ENCODE results near the gene YTHDC1.

GRCh38 chr4:68367835-68368234 lies 17.9 kb upstream of the YTHDC1 start:
- TF ChIP-seq FOXA1 (IDR thresholded peaks at IDR 0.05) = no peak
- no peak for TF ChIP-seq FOXA1 (CRISPR knock-in tag; IDR thresholded peaks at IDR 0.05)
- TF ChIP-seq EZH2 (conservative IDR thresholded peaks at IDR 0.05; ENCODE audit: low read depth, low read length) = no peak
- TF ChIP-seq FOXJ3 (CRISPR knock-in tag; IDR thresholded peaks at IDR 0.05; ENCODE audit: borderline replicate concordance) = no peak
- TF ChIP-seq, protein P1, sequence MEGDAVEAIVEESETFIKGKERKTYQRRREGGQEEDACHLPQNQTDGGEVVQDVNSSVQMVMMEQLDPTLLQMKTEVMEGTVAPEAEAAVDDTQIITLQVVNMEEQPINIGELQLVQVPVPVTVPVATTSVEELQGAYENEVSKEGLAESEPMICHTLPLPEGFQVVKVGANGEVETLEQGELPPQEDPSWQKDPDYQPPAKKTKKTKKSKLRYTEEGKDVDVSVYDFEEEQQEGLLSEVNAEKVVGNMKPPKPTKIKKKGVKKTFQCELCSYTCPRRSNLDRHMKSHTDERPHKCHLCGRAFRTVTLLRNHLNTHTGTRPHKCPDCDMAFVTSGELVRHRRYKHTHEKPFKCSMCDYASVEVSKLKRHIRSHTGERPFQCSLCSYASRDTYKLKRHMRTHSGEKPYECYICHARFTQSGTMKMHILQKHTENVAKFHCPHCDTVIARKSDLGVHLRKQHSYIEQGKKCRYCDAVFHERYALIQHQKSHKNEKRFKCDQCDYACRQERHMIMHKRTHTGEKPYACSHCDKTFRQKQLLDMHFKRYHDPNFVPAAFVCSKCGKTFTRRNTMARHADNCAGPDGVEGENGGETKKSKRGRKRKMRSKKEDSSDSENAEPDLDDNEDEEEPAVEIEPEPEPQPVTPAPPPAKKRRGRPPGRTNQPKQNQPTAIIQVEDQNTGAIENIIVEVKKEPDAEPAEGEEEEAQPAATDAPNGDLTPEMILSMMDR (CRISPR knock-in tag; IDR thresholded peaks at IDR 0.05) = no peak
- no peak for TF ChIP-seq GABPA (IDR thresholded peaks at IDR 0.05; ENCODE audit: low read depth, low read length)
- no peak for TF ChIP-seq GABPA (CRISPR knock-in tag; IDR thresholded peaks at IDR 0.05; ENCODE audit: low read depth)
